Naive B cell (primary cell): ENCODE results near the gene VSIR. TPM values are rescaled to one million over a fixed set of nuclear protein-coding genes. Genes with fewer than 3 reads are reported as not detected.

Experiments used
- ATAC-seq, 2 donors: fragments of 150-1000 bp; cut with Tn5 transposase; 2 replicates each; pipeline ENCODE4 v1.10.0; 2021; ENCODE audit warnings: low read depth in 2 of 2, mild to moderate bottlenecking in 2 of 2, moderate library complexity in 2 of 2
- DNase-seq: peaks from one replicate; pipeline ENCODE4 v3.0.0; 2022
- H3K27ac Mint-ChIP-seq, 6 donors: one replicate each; pipeline ENCODE4 v1.8.0; 2020 to 2022; ENCODE audit warnings: mild to moderate bottlenecking in 6 of 6, mixed read lengths in 6 of 6, moderate library complexity in 5 of 6, inconsistent platforms in 2 of 6
- H3K27me3 Mint-ChIP-seq, 3 donors: one replicate each; pipeline ENCODE4 v1.8.0; 2021 to 2022; ENCODE audit warnings: mixed read lengths in 3 of 3, mild to moderate bottlenecking in 1 of 3
- H3K36me3 Mint-ChIP-seq, 2 donors: one replicate each; pipeline ENCODE4 v1.8.0; 2020 to 2022; ENCODE audit warnings: mixed read lengths in 2 of 2, inconsistent platforms in 1 of 2, mild to moderate bottlenecking in 1 of 2
- H3K4me1 Mint-ChIP-seq, 3 donors: one replicate each; pipeline ENCODE4 v1.8.0; 2020 to 2022; ENCODE audit warnings: mixed read lengths in 3 of 3, inconsistent platforms in 1 of 3, mild to moderate bottlenecking in 1 of 3, moderate library complexity in 1 of 3
- H3K4me3 Mint-ChIP-seq, 8 donors: one replicate each; pipeline ENCODE4 v1.8.0; 2020 to 2022; ENCODE audit warnings: mild to moderate bottlenecking in 8 of 8, mixed read lengths in 8 of 8, moderate library complexity in 8 of 8, inconsistent platforms in 2 of 8
- H3K9me3 Mint-ChIP-seq, 7 donors: one replicate each; pipeline ENCODE4 v1.8.0; 2020 to 2022; ENCODE audit warnings: mixed read lengths in 7 of 7, mild to moderate bottlenecking in 5 of 7, inconsistent platforms in 2 of 7, moderate library complexity in 1 of 7
- polyA plus RNA-seq, 6 donors: library from polyadenylated mRNA; unstranded; fragments of 300-500 nt; fragmentation: Illumina TruSeq; gene quantifications; one replicate each; pipeline ENCODE4 v1.2.3, GENCODE V29; 2021; ENCODE audit warnings: low read depth in 6 of 6

The VSIR gene
- polyA plus RNA-seq, 6 donors from 2014 or later = 59.8 to 84.3 (median 64.0) TPM

GRCh38 chr10:71812913-71813590 is 39.7 kb upstream of the VSIR start:
- H3K4me1 Mint-ChIP-seq = peaks cover 0 to 3% (median 0%) of the 10 kb centered on the region in 3 donors
- no peak overlapping the region for H3K4me3 Mint-ChIP-seq
- ATAC-seq = no peak
- DNase-seq = no peak
- H3K27me3 Mint-ChIP-seq = peaks cover 3 to 10% (median 6%) of the 10 kb centered on the region in 3 donors
- H3K9me3 Mint-ChIP-seq = peaks cover 0 to 4% (median 0%) of the 10 kb centered on the region in 7 donors
- H3K27ac Mint-ChIP-seq = peak overlapping the region in 1 of 6 donors; percentile 47
- H3K36me3 Mint-ChIP-seq = peaks cover 0 to 10% of the 10 kb centered on the region in 2 donors

DNA sequence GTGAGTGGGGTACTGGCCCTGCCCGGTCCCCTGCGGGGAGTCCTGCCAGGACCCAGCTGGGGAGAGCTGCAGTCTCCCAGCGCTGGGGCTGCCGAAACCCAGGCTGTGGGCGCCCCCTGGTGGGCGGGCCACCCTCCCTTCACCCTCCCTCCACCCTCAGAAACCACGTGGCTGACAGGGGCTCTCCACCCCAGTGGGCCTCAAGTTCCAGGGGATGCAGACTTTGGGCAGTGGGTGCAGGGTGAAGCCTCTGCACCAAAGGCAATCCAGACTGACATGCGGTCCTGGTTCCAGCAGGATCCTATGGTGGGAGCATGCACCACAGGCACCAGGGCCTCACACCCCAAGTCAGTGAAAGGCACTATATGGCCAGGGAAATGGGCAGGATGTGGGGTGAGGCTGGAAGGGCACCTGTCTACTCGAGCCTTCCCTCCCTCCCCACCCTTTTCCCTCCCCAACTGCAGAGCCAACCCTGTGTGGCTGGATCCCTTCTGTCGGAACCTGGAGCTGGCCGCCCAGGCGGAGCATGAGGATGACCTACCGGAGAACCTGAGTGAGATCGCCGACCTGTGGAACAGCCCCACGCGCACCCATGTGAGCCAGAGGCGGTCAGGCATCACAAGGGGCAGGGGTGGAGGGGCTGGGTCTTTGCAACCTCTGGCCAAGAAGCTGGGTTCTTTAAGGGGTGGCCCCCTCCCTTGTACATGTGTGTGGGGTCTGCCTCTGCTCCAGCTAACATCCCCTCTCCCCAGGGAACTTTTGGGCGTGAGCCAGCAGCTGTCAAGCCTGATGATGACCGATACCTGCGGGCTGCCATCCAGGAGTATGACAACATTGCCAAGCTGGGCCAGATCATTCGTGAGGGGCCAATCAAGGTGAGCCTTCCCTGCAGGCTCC is 38.9 kb upstream of the VSIR start:
- peaks cover 0 to 5% of the 10 kb centered on the region in 2 donors for H3K36me3 Mint-ChIP-seq

DNA sequence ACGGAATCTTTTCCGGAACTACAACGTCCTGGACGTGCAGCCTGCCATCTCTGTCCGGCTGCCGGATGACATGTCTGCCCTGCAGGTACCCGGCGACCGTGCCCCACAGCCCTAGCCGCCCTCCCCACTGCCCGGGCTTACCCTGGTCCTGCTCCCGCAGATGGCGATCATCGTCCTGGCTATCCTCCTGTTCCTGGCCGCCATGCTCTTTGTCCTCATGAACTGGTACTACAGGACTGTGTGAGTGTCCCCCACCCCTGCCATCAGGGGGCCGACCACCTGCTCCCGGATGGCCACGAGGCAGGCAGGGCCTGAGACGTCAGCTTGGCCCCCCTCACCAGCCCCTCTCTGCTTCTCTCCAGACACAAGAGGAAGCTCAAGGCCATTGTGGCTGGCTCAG is 38.0 kb upstream of the VSIR start:
- peaks cover 0 to 3% (median 0%) of the 10 kb centered on the region in 3 donors for H3K4me1 Mint-ChIP-seq
- H3K27me3 Mint-ChIP-seq = peaks cover 5 to 24% (median 10%) of the 10 kb centered on the region in 3 donors
- H3K27ac Mint-ChIP-seq = no peak overlapping the region
- DNase-seq (no peak), ATAC-seq (no peak)
- no peak overlapping the region for H3K4me3 Mint-ChIP-seq
- H3K36me3 Mint-ChIP-seq = no peaks in the 10 kb centered on the region
- peaks cover 0 to 4% (median 0%) of the 10 kb centered on the region in 7 donors for H3K9me3 Mint-ChIP-seq

More for the DNA sequence above, 38.9 kb upstream of the VSIR start:
- peak; percentile 97 for ATAC-seq
- Mint-ChIP-seq H3K27me3 (peaks cover 5 to 18% (median 10%) of the 10 kb centered on the region in 3 donors), H3K27ac (no peak overlapping the region), H3K4me1 (peaks cover 0 to 3% (median 0%) of the 10 kb centered on the region in 3 donors), H3K4me3 (no peak overlapping the region), H3K9me3 (peaks cover 0 to 4% (median 0%) of the 10 kb centered on the region in 7 donors)
- peak; percentile 76 for DNase-seq

- H3K27me3 Mint-ChIP-seq = peaks cover 5 to 24% (median 10%) of the 10 kb centered on the region in 3 donors
- no peak overlapping the region for H3K27ac Mint-ChIP-seq
- H3K4me3 Mint-ChIP-seq = no peak overlapping the region
- H3K4me1 Mint-ChIP-seq = peaks cover 0 to 3% (median 0%) of the 10 kb centered on the region in 3 donors
- DNase-seq (no peak), ATAC-seq (no peak)
- H3K36me3 Mint-ChIP-seq = no peaks in the 10 kb centered on the region
- peaks cover 0 to 4% (median 0%) of the 10 kb centered on the region in 7 donors for H3K9me3 Mint-ChIP-seq
Observed at GRCh38 chr10:71810048-71810750, 36.9 kb upstream of the VSIR start.

- ATAC-seq (no peak), DNase-seq (no peak)
- Mint-ChIP-seq H3K36me3 (no peaks in the 10 kb centered on the region), H3K4me1 (peaks cover 0 to 3% (median 0%) of the 10 kb centered on the region in 3 donors), H3K27ac (no peak overlapping the region), H3K4me3 (no peak overlapping the region), H3K27me3 (peaks cover 5 to 24% (median 10%) of the 10 kb centered on the region in 3 donors), H3K9me3 (peaks cover 0 to 3% (median 0%) of the 10 kb centered on the region in 7 donors)
Observed at GRCh38 chr10:71809628-71810027, 36.3 kb upstream of the VSIR start.

DNA sequence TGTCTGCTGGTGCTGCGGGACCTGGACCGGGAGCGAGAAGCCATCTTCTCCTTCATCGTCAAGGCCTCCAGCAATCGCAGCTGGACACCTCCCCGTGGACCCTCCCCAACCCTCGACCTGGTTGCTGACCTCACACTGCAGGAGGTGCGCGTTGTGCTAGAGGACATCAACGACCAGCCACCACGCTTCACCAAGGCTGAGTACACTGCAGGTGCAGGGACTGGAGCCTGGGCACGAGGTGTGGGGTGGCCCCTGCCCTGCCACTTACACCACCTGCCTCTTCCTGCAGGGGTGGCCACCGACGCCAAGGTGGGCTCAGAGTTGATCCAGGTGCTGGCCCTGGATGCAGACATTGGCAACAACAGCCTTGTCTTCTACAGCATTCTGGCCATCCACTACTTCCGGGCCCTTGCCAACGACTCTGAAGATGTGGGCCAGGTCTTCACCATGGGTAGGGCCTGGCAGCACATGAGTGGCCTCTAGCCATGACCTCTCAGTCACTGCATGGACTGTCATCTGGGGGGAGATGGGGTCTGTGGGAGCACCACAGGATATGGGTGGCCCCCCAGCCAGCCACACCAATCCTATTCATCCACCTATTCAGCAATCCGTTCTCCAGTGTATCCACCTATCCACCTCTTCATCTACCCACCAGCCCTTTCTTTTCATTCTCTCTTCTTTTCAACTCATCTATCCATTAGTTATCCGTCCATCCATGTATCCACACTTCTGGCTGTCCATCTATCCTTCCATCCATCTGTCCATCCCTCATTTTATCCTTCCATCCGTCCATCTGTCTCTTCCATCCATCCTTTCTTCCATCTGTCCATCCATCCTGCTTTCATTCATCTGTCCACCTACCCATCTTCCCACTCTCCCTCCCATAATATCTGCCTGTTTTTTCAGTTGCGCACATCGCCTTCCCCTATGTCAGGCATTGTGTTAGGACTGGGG is 34.5 kb upstream of the VSIR start:
- no peak for DNase-seq
- Mint-ChIP-seq H3K9me3 (peaks cover 0 to 2% (median 0%) of the 10 kb centered on the region in 7 donors), H3K27ac (peak overlapping the region in 1 of 6 donors; percentile 69), H3K36me3 (no peaks in the 10 kb centered on the region), H3K4me3 (no peak overlapping the region), H3K27me3 (peaks cover 5 to 31% (median 10%) of the 10 kb centered on the region in 3 donors), H3K4me1 (peaks cover 0 to 8% (median 6%) of the 10 kb centered on the region in 3 donors)
- no peak for ATAC-seq

DNA sequence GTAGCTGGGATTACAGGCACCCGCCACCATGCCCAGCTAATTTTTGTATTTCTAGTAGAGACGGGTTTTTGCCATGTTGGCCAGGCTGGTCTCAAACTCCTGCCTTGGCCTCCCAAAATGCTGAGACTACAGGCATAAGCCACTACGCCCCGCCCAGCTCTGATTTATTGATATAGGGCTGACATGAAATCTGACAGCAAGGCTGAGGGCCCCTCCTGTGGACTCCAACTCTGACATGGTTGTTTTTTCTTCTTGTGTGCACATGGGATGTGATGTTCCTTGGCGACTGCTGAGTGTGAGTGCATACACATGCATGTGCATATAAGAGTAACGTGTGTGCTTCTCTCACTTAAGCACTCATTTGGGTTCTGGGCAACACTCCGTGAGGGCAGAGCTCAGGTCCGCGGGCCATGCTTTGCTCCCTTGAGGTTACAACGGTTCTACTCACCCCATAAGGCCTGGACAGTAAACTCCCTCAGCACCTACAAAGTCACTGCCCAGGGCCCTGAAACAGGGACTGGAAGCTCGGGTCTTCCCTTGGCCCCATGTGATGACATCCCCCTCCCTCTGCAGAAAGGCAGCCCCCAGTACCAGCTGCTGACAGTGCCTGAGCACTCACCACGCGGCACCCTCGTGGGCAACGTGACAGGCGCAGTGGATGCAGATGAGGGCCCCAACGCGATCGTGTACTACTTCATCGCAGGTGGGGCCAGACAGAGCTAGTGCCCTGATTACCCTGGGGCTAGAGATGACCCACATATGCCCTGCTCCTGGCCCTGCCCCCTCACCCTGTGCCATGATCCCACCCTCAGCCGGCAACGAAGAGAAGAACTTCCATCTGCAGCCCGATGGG is 33.6 kb upstream of the VSIR start:
- H3K36me3 Mint-ChIP-seq = no peaks in the 10 kb centered on the region
- peaks cover 0 to 8% (median 8%) of the 10 kb centered on the region in 3 donors for H3K4me1 Mint-ChIP-seq
- ATAC-seq (no peak), DNase-seq (no peak)
- H3K4me3 Mint-ChIP-seq = no peak overlapping the region
- H3K27me3 Mint-ChIP-seq = peaks cover 5 to 31% (median 10%) of the 10 kb centered on the region in 3 donors
- no peak overlapping the region for H3K27ac Mint-ChIP-seq
- peaks cover 0 to 2% (median 0%) of the 10 kb centered on the region in 7 donors for H3K9me3 Mint-ChIP-seq

- peak overlapping the region in 2 of 6 donors; percentile 42 to 44 for H3K27ac Mint-ChIP-seq
- H3K4me1 Mint-ChIP-seq = peaks cover 5 to 17% (median 15%) of the 10 kb centered on the region in 3 donors
- H3K27me3 Mint-ChIP-seq = peaks cover 5 to 31% (median 10%) of the 10 kb centered on the region in 3 donors
- peaks cover 0 to 2% (median 0%) of the 10 kb centered on the region in 7 donors for H3K9me3 Mint-ChIP-seq
- ATAC-seq = no peak
- H3K4me3 Mint-ChIP-seq = no peak overlapping the region
- H3K36me3 Mint-ChIP-seq = no peaks in the 10 kb centered on the region
- DNase-seq = no peak
Observed at GRCh38 chr10:71805776-71806703, 32.7 kb upstream of the VSIR start.

GRCh38 chr10:71804077-71804476 is 30.8 kb upstream of the VSIR start:
- ATAC-seq = no peak
- DNase-seq = no peak
- H3K27me3 Mint-ChIP-seq = peaks cover 5 to 31% (median 10%) of the 10 kb centered on the region in 3 donors
- H3K36me3 Mint-ChIP-seq = no peaks in the 10 kb centered on the region
- H3K4me3 Mint-ChIP-seq = no peak overlapping the region
- H3K4me1 Mint-ChIP-seq = peaks cover 5 to 24% (median 15%) of the 10 kb centered on the region in 3 donors
- H3K9me3 Mint-ChIP-seq = peaks cover 0 to 2% (median 0%) of the 10 kb centered on the region in 7 donors
- H3K27ac Mint-ChIP-seq = peak overlapping the region in 1 of 6 donors; percentile 49

DNA sequence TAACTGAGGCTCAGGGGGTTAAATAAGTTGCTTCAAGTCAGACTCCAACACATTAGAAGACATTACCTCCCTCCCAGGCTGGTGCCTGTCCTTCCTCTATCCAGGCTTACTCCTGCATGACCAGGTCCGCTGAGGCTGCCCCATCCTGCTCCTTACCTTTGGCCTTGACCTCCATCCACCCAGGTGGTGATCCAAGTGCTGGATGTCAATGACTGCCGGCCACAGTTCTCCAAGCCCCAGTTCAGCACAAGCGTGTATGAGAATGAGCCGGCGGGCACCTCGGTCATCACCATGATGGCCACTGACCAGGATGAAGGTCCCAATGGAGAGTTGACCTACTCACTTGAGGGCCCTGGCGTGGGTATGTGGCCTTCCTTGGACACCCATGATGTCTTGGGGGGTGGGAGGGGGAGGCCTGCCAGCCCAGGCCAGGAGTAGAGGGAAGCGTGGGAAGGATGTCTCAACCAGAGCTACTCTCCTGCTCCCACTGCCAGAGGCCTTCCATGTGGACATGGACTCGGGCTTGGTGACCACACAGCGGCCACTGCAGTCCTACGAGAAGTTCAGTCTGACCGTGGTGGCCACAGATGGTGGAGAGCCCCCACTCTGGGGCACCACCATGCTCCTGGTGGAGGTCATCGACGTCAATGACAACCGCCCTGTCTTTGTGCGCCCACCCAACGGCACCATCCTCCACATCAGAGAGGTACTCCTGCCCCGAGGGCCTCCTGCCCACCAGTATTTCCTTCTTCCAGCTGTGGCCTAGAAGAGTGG is 29.6 kb upstream of the VSIR start:
- Mint-ChIP-seq H3K4me1 (peaks cover 5 to 25% (median 15%) of the 10 kb centered on the region in 3 donors), H3K9me3 (no peaks in the 10 kb centered on the region), H3K27ac (peak overlapping the region in 2 of 6 donors; percentile 59 to 66), H3K4me3 (no peak overlapping the region), H3K27me3 (peaks cover under 1 to 19% (median 3%) of the 10 kb centered on the region in 3 donors), H3K36me3 (no peaks in the 10 kb centered on the region)
- ATAC-seq (no peak), DNase-seq (no peak)
